Measurements from ENCODE around the gene DICER1.

DNA sequence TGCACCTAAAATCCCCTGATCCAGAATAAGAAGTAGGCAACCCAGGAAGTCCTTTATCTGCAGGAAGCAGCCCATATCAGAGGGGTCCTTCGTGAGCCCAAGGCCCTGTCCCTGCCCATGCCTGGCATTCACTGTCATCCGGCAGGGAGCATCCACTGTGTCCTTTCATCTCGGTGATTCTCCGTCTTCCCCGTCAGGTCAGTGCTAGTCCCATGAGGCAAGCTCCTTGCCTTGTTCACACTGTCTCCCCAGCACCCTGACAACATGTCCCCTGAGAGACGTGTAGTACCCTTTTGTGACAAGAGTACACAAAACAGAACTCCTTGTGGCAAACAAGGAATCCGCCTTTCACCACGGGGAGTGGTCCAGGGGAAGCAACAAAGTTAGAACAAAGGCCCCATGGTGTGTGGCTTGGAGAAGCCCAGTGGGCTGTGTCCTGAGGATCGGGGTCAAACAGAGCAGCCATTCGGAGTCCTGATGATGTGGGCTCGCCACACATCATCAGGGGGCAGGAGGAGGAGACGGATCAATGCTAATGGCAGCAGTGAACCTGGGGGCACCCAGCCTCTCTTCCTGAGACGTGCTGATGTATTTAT lies 112.1 kb downstream of the DICER1 start:
- TF ChIP-seq, protein P1, sequence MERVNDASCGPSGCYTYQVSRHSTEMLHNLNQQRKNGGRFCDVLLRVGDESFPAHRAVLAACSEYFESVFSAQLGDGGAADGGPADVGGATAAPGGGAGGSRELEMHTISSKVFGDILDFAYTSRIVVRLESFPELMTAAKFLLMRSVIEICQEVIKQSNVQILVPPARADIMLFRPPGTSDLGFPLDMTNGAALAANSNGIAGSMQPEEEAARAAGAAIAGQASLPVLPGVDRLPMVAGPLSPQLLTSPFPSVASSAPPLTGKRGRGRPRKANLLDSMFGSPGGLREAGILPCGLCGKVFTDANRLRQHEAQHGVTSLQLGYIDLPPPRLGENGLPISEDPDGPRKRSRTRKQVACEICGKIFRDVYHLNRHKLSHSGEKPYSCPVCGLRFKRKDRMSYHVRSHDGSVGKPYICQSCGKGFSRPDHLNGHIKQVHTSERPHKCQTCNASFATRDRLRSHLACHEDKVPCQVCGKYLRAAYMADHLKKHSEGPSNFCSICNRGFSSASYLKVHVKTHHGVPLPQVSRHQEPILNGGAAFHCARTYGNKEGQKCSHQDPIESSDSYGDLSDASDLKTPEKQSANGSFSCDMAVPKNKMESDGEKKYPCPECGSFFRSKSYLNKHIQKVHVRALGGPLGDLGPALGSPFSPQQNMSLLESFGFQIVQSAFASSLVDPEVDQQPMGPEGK (CRISPR knock-in tag; IDR thresholded peaks at IDR 0.05; ENCODE audit: borderline replicate concordance), result no peak
- TF ChIP-seq SNAI2 (CRISPR knock-in tag; IDR thresholded peaks at IDR 0.05) (no peak), ZFP30 (CRISPR knock-in tag; IDR thresholded peaks at IDR 0.05) (no peak), PPARA (CRISPR knock-in tag; IDR thresholded peaks at IDR 0.05; ENCODE audit: borderline replicate concordance) (no peak), CSDC2 (CRISPR knock-in tag; IDR thresholded peaks at IDR 0.05) (no peak), ZC3H10 (CRISPR knock-in tag; IDR thresholded peaks at IDR 0.05) (no peak), ESRRG (CRISPR knock-in tag; IDR thresholded peaks at IDR 0.05) (no peak), ARNTL (CRISPR knock-in tag; IDR thresholded peaks at IDR 0.05; ENCODE audit: borderline replicate concordance, low read depth) (no peak)
- TF ChIP-seq, protein P2, sequence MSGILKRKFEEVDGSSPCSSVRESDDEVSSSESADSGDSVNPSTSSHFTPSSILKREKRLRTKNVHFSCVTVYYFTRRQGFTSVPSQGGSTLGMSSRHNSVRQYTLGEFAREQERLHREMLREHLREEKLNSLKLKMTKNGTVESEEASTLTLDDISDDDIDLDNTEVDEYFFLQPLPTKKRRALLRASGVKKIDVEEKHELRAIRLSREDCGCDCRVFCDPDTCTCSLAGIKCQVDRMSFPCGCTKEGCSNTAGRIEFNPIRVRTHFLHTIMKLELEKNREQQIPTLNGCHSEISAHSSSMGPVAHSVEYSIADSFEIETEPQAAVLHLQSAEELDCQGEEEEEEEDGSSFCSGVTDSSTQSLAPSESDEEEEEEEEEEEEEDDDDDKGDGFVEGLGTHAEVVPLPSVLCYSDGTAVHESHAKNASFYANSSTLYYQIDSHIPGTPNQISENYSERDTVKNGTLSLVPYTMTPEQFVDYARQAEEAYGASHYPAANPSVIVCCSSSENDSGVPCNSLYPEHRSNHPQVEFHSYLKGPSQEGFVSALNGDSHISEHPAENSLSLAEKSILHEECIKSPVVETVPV (CRISPR knock-in tag; IDR thresholded peaks at IDR 0.05), result no peak
- TF ChIP-seq, protein P3, sequence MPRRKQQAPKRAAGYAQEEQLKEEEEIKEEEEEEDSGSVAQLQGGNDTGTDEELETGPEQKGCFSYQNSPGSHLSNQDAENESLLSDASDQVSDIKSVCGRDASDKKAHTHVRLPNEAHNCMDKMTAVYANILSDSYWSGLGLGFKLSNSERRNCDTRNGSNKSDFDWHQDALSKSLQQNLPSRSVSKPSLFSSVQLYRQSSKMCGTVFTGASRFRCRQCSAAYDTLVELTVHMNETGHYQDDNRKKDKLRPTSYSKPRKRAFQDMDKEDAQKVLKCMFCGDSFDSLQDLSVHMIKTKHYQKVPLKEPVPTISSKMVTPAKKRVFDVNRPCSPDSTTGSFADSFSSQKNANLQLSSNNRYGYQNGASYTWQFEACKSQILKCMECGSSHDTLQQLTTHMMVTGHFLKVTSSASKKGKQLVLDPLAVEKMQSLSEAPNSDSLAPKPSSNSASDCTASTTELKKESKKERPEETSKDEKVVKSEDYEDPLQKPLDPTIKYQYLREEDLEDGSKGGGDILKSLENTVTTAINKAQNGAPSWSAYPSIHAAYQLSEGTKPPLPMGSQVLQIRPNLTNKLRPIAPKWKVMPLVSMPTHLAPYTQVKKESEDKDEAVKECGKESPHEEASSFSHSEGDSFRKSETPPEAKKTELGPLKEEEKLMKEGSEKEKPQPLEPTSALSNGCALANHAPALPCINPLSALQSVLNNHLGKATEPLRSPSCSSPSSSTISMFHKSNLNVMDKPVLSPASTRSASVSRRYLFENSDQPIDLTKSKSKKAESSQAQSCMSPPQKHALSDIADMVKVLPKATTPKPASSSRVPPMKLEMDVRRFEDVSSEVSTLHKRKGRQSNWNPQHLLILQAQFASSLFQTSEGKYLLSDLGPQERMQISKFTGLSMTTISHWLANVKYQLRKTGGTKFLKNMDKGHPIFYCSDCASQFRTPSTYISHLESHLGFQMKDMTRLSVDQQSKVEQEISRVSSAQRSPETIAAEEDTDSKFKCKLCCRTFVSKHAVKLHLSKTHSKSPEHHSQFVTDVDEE (CRISPR knock-in tag; IDR thresholded peaks at IDR 0.05), result no peak

All from SK-N-SH treated with all-trans-retinoic acid at 6 μM for 48 hours (cell line).